GM12878 (cell line): Measurements from ENCODE around the gene RHBG. TPM values are rescaled to one million over a fixed set of nuclear protein-coding genes. Genes with fewer than 3 reads are reported as not detected.

Source experiments
- ATAC-seq: fragments of 200-7000 bp; cut with Tn5 transposase; 3 replicates; pipeline ENCODE4 v1.9.1; 2020; ENCODE audit warnings: mild to moderate bottlenecking, moderate library complexity
- BruUV-seq: library from RNA; stranded (reverse); fragments of 400-500 nt; replicated peaks from 2 replicates; lab custom pipeline; 2021; lab: Mats Ljungman, UMichigan
- CTCF ChIA-PET: fragments of 300-600 bp; sonication (Branson Sonifier 250); formaldehyde crosslinking; extraction: SDS; loops from one replicate; lab custom pipeline; 2021; ENCODE audit warnings: inconsistent platforms; lab: Yijun Ruan, JAX
- POLR2A ChIA-PET: fragments of 350-600 bp; formaldehyde crosslinking; extraction: SDS; loops from one replicate; lab custom pipeline; 2021; ENCODE audit warnings: inconsistent platforms; lab: Charles Lee
- RAD21 ChIA-PET: fragments of 300-600 bp; sonication (Branson Sonifier 250); formaldehyde crosslinking; loops from one replicate; lab custom pipeline; 2023; ENCODE audit warnings: antibody characterized with exemption; ENCODE audit not compliant: unreplicated experiment; lab: Charles Lee
- SMC1A ChIA-PET: fragments of 300-600 bp; sonication (Branson Sonifier 250); formaldehyde crosslinking; loops from one replicate; lab custom pipeline; 2023; ENCODE audit not compliant: unreplicated experiment, uncharacterized antibody; lab: Charles Lee
- DNase-seq: peaks from one replicate; pipeline ENCODE4 v3.0.0-alpha.2; 2011; ENCODE audit warnings: low read depth, low spot score
- FAIRE-seq: peaks from 3 replicates; lab custom pipeline; 2011; peaks lifted over from hg19 to GRCh38; lab: Jason Lieb, UNC
- H2AFZ ChIP-seq: 2 replicates; pipeline ENCODE4 v1.6.0; 2011; ENCODE audit warnings: low read depth, low read length, control low read depth; ENCODE audit not compliant: control insufficient read depth
- H3K27ac ChIP-seq: 2 replicates; pipeline ENCODE4 v1.5.1; 2011; ENCODE audit warnings: control low read depth; ENCODE audit not compliant: control insufficient read depth, insufficient read depth
- H3K27me3 ChIP-seq, 2 experiments: replicated peaks in 1 of 2; 2 replicates each; pipeline versions ENCODE4 v1.6.0 to v1.6.1; 2011; ENCODE audit warnings: low read length in 1 of 2; ENCODE audit not compliant: control insufficient read depth in 2 of 2, insufficient read depth in 2 of 2
- H3K36me3 ChIP-seq, 2 experiments: 2 replicates each; pipeline ENCODE4 v1.5.1; 2011; ENCODE audit warnings: low read length in 1 of 2; ENCODE audit not compliant: control insufficient read depth in 2 of 2, insufficient read depth in 2 of 2
- H3K4me1 ChIP-seq: 2 replicates; pipeline ENCODE4 v1.6.1; 2011; ENCODE audit warnings: mild to moderate bottlenecking, low read length, moderate library complexity, mixed read lengths; ENCODE audit not compliant: control insufficient read depth, insufficient read depth
- H3K4me2 ChIP-seq: 2 replicates; pipeline ENCODE4 v1.6.0; 2011; ENCODE audit warnings: control low read depth; ENCODE audit not compliant: control insufficient read depth, insufficient read depth
- H3K4me3 ChIP-seq: fragments of 200-600 bp; sonication (generic); 2 replicates; pipeline ENCODE4 v1.5.1; 2016
- H3K79me2 ChIP-seq: 2 replicates; pipeline ENCODE4 v1.6.0; 2011; ENCODE audit warnings: low read length; ENCODE audit not compliant: control insufficient read depth, insufficient read depth
- H3K9ac ChIP-seq: 2 replicates; pipeline ENCODE4 v1.8.0; 2011; ENCODE audit warnings: low read length, control low read depth, mixed read lengths; ENCODE audit not compliant: control insufficient read depth, insufficient read depth
- H3K9me3 ChIP-seq: replicated peaks from 3 replicates; pipeline ENCODE4 v1.5.1; 2011; ENCODE audit warnings: mild to moderate bottlenecking, low read length; ENCODE audit not compliant: control insufficient read depth, insufficient read depth
- H4K20me1 ChIP-seq: 2 replicates; pipeline ENCODE4 v1.6.0; 2011; ENCODE audit not compliant: control insufficient read depth, insufficient read depth
- CBX3 ChIP-seq: fragments of 200-600 bp; sonication (generic); IDR thresholded peaks from 2 replicates; pipeline ENCODE4 v1.6.1; 2016; ENCODE audit warnings: low read depth, borderline replicate concordance
- CBX5 ChIP-seq: sonication (generic); IDR thresholded peaks from 2 replicates; pipeline ENCODE4 v1.6.1; 2016; ENCODE audit warnings: low read depth, moderate library complexity, mild to moderate bottlenecking, inconsistent platforms
- FOXK2 ChIP-seq: fragments of 450-650 bp; IDR thresholded peaks from 2 replicates; pipeline ENCODE4 v1.6.1; 2017; ENCODE audit warnings: mild to moderate bottlenecking, moderate library complexity
- HDAC2 ChIP-seq: fragments of 200-600 bp; sonication (generic); IDR thresholded peaks from 2 replicates; pipeline ENCODE4 v1.6.1; 2017
- JUNB ChIP-seq: IDR thresholded peaks from 2 replicates; pipeline ENCODE4 v1.6.1; 2016; ENCODE audit warnings: antibody characterized with exemption, mild to moderate bottlenecking
- MTA3 ChIP-seq: IDR thresholded peaks from 2 replicates; pipeline ENCODE4 v1.6.1; 2012; ENCODE audit warnings: low read length, inconsistent platforms, borderline replicate concordance
- MYB ChIP-seq: fragments of 150-350 bp; IDR thresholded peaks from 2 replicates; pipeline ENCODE4 v1.6.1; 2014; ENCODE audit warnings: mild to moderate bottlenecking, low read depth, low read length, borderline replicate concordance
- NR2C2 ChIP-seq: IDR thresholded peaks from 2 replicates; pipeline ENCODE4 v1.6.1; 2011; ENCODE audit warnings: borderline replicate concordance, low read depth; ENCODE audit not compliant: control insufficient read depth, insufficient read length
- RELA ChIP-seq: fragments of 450-650 bp; IDR thresholded peaks from 2 replicates; pipeline ENCODE4 v1.8.0; 2014; ENCODE audit warnings: borderline replicate concordance; ENCODE audit not compliant: partially characterized antibody
- SIX5 ChIP-seq: IDR thresholded peaks from 2 replicates; pipeline ENCODE4 v1.6.1; 2011; ENCODE audit warnings: mild to moderate bottlenecking, low read depth, low read length, moderate library complexity; ENCODE audit not compliant: severe bottlenecking
- SMAD1 ChIP-seq: fragments of 450-650 bp; IDR thresholded peaks from 2 replicates; pipeline ENCODE4 v1.6.1; 2018; ENCODE audit warnings: mild to moderate bottlenecking, low read depth; ENCODE audit not compliant: partially characterized antibody
- ZBED1 ChIP-seq: IDR thresholded peaks from 2 replicates; pipeline ENCODE4 v1.6.1; 2016; ENCODE audit warnings: borderline replicate concordance
- ZNF274 ChIP-seq: IDR thresholded peaks from one replicate; pipeline ENCODE4 v1.8.0; 2011; ENCODE audit not compliant: insufficient read length, insufficient read depth
- WGBS: methylation state at CpG from one replicate; pipeline ENCODE4 v1.1.6; 2016; ENCODE audit warnings: low lambda C conversion rate; ENCODE audit not compliant: insufficient replicate concordance, insufficient coverage; ENCODE audit errors: missing lambda C conversion rate; 5-methylcytosine and 5-hydroxymethylcytosine counted together
- in situ Hi-C: fragments of 300-500 bp; cut with MboI; formaldehyde crosslinking; loops from 9 replicates; pipeline ENCODE4 v1.14.3; 2018; ENCODE audit warnings: mixed read lengths
- intact Hi-C: fragments of 100-400 bp; cut with micrococcal nuclease; formaldehyde crosslinking; loops from one replicate; pipeline ENCODE4 v1.14.2; 2022; ENCODE audit not compliant: unreplicated experiment
- polyA plus RNA-seq, 11 experiments: library from polyadenylated mRNA; depleted of rRNA in 4 of 11; unstranded in 6 of 11; stranded (reverse) in 5 of 11; fragments of >200 nt; fragmentation: Nextera tagmentation in 4 of 11; fragmentation: Illumina TruSeq in 1 of 11; extraction: Ambion mirVana in 4 of 11; extraction: Trizol in 1 of 11; gene quantifications; 1 replicate in 1 of 11; 2 replicates in 10 of 11; pipeline versions ENCODE4 v1.2.1 to v1.2.3, GENCODE V29; 2011 to 2016; ENCODE audit warnings: inconsistent platforms in 2 of 11, missing spikeins in 2 of 11, low read depth in 1 of 11
- total RNA-seq, 4 experiments: library from RNA; depleted of rRNA in 3 of 4; stranded (reverse); fragments of >200 nt in 3 of 4; fragmentation: Illumina TruSeq in 1 of 4; extraction: Trizol in 1 of 4; gene quantifications; 2 replicates each; pipeline versions ENCODE4 v1.2.1 to v1.2.3, GENCODE V29; 2013 to 2021
- TF ChIP-seq, protein P1 (sequence below): IDR thresholded peaks from 2 replicates; pipeline ENCODE4 v1.6.1; 2011; ENCODE audit warnings: low read depth, mild to moderate bottlenecking, low read length, moderate library complexity, borderline replicate concordance; ENCODE audit errors: extremely low read depth
- TF ChIP-seq, protein P2 (sequence below): fragments of 450-650 bp; IDR thresholded peaks from 2 replicates; pipeline ENCODE4 v1.6.1; 2017; ENCODE audit warnings: mild to moderate bottlenecking, moderate library complexity
- TF ChIP-seq, protein P3 (sequence below): fragments of 450-650 bp; IDR thresholded peaks from 2 replicates; pipeline ENCODE4 v1.6.1; 2017; ENCODE audit warnings: low read depth, mild to moderate bottlenecking, moderate library complexity

The RHBG gene
- total and polyA plus RNA-seq, 10 of the 15 experiments (the other 5 are each of a cell fraction or from before 2014, with no cell fraction given) = not detected

DNA sequence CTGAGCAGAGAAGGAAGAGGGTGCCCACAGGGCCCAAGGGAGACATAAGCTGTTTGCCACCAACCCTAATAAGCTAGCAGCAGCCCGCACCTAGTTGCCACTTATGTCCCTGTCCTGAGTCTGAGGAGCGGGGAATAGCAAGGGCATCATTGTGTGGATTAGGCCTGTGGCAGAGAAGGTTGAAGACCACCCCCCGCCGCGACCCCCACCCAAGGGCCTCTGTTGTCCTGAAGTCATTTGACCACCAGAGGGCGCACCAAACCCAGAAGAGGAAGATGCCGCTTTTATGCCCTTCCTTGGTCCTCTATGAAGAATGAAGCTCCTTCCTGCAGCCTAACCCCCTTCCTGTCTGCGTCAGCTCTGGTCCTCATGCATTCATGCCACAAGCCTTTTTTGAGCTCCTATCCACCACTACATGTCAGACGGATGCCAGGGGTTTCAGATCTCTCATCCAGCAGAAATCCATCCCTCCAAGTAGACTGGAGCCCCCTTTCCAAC is 16.6 kb downstream of the RHBG start (continued):
- TF ChIP-seq MTA3 = no peak
- TF ChIP-seq CBX5 = no peak

DNA sequence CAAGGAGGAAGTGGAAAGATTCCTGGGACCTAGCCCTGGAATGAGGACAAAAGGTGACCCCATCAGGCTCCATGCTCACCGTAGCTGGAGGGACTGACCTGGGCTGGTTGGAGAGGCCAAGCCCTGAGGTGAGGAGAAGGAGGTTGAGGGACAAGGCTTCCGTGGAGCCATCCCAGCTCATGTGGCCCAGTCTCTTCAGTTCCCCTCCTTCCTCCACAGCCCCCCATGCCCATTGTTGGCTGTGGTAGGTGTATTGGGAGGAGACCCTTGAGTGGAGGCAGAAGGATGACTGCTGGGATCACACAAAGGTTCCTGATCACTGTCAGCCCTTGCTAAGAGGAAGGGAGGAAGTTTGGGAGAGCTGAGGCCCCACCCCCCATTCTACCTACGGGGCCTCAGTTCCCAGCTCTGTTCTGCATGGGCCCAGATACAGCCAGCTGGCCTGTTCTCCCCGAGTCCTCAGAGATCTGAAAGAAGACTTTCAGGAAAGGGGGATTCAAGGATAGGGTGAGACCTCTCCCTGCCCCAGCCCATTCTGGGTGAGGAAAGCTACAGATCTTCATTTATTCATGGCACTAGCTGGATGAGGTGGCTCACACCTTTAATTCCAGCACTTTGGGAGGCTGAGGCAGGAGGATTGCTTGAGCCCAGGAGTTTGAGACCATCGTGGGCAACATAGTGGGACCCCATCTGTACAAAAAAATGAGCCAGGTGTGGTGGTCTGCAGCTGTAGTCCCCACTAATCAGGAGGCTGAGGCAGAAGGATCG is 17.3 kb downstream of the RHBG start:
- Histone ChIP-seq H3K36me3 (no peaks in the 10 kb centered on the region), H3K9ac (no peak overlapping the region), H3K4me1 (no peaks in the 10 kb centered on the region), H2AFZ (no peak overlapping the region), H3K4me2 (no peak overlapping the region), H3K9me3 (no peaks in the 10 kb centered on the region), H4K20me1 (no peaks in the 10 kb centered on the region), H3K79me2 (no peaks in the 10 kb centered on the region), H3K4me3 (no peak overlapping the region), H3K27ac (no peak overlapping the region), H3K27me3 (peaks cover 6 to 11% of the 10 kb centered on the region in 2 experiments)
- BruUV-seq = no TSS peak
- ChIA-PET CTCF (interaction anchor here (0.6 to 7.8 kb wide), 61 partner anchors 7 to 1960 kb away, joined by 3 to 468 read pairs (median 5); partner anchors contain the start of genes IQGAP3, MEF2D, NAXE and SMG5), RAD21 (interaction anchor here (0.6 to 6.3 kb wide), 30 partner anchors 7 to 241 kb away, joined by 3 to 162 read pairs (median 4); partner anchors contain the start of gene NAXE), POLR2A (interaction anchor here (0.6 to 1.5 kb wide), 2 partner anchors 60 to 270 kb away, joined by 3 to 8 read pairs; no protein-coding TSS in a partner anchor), SMC1A (interaction anchor here (0.6 to 5.4 kb wide), 30 partner anchors 9 to 242 kb away, joined by 3 to 149 read pairs (median 4); partner anchors contain the start of gene TTC24)
- intact Hi-C loops (no loop called here), in situ Hi-C loops (loop anchor here (5.0 kb wide), 1 partner anchor 221 kb away; no protein-coding TSS in a partner anchor)
- DNase-seq (no peak), ATAC-seq (no peak), FAIRE-seq (no peak)
- WGBS = 39% methylated on average over 6 of the region's 6 CpGs
- TF ChIP-seq JUNB (no peak), FOXK2 (no peak), MYB (no peak), HDAC2 (no peak), SIX5 (no peak), RELA (no peak), CBX3 (no peak), SMAD1 (no peak), ZBED1 (no peak), ZNF274 (no peak), NR2C2 (no peak)
- TF ChIP-seq, protein P1, sequence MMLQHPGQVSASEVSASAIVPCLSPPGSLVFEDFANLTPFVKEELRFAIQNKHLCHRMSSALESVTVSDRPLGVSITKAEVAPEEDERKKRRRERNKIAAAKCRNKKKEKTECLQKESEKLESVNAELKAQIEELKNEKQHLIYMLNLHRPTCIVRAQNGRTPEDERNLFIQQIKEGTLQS = no peak
- TF ChIP-seq, protein P2, sequence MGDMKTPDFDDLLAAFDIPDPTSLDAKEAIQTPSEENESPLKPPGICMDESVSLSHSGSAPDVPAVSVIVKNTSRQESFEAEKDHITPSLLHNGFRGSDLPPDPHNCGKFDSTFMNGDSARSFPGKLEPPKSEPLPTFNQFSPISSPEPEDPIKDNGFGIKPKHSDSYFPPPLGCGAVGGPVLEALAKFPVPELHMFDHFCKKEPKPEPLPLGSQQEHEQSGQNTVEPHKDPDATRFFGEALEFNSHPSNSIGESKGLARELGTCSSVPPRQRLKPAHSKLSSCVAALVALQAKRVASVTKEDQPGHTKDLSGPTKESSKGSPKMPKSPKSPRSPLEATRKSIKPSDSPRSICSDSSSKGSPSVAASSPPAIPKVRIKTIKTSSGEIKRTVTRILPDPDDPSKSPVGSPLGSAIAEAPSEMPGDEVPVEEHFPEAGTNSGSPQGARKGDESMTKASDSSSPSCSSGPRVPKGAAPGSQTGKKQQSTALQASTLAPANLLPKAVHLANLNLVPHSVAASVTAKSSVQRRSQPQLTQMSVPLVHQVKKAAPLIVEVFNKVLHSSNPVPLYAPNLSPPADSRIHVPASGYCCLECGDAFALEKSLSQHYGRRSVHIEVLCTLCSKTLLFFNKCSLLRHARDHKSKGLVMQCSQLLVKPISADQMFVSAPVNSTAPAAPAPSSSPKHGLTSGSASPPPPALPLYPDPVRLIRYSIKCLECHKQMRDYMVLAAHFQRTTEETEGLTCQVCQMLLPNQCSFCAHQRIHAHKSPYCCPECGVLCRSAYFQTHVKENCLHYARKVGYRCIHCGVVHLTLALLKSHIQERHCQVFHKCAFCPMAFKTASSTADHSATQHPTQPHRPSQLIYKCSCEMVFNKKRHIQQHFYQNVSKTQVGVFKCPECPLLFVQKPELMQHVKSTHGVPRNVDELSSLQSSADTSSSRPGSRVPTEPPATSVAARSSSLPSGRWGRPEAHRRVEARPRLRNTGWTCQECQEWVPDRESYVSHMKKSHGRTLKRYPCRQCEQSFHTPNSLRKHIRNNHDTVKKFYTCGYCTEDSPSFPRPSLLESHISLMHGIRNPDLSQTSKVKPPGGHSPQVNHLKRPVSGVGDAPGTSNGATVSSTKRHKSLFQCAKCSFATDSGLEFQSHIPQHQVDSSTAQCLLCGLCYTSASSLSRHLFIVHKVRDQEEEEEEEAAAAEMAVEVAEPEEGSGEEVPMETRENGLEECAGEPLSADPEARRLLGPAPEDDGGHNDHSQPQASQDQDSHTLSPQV = no peak
- TF ChIP-seq, protein P3, sequence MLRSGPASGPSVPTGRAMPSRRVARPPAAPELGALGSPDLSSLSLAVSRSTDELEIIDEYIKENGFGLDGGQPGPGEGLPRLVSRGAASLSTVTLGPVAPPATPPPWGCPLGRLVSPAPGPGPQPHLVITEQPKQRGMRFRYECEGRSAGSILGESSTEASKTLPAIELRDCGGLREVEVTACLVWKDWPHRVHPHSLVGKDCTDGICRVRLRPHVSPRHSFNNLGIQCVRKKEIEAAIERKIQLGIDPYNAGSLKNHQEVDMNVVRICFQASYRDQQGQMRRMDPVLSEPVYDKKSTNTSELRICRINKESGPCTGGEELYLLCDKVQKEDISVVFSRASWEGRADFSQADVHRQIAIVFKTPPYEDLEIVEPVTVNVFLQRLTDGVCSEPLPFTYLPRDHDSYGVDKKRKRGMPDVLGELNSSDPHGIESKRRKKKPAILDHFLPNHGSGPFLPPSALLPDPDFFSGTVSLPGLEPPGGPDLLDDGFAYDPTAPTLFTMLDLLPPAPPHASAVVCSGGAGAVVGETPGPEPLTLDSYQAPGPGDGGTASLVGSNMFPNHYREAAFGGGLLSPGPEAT = no peak
